Measurements from ENCODE around the gene POLE3.
"Not testable (repeated sequence)": the region's sequence is repeated elsewhere in the genome, so short reads cannot be mapped to it uniquely, and the experiment has no call there.

POLE3 gene, protein sequence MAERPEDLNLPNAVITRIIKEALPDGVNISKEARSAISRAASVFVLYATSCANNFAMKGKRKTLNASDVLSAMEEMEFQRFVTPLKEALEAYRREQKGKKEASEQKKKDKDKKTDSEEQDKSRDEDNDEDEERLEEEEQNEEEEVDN

GRCh38 chr9:113410207-113410864 is at the start of gene POLE3, which contains the start of gene C9orf43:
POLE3 (minus strand) TSS chr9:113410675; CDS start chr9:113410293, 382 bp downstream.
C9orf43 (plus strand) TSS chr9:113410747; CDS start chr9:113413494, 2,747 bp downstream.
- DNase-seq (ENCODE audit: low read depth), result peak; percentile 88

GRCh38 chr9:113456235-113456634 is 45.8 kb upstream of the POLE3 start:
- no peak for DNase-seq (ENCODE audit: low read depth)

DNA sequence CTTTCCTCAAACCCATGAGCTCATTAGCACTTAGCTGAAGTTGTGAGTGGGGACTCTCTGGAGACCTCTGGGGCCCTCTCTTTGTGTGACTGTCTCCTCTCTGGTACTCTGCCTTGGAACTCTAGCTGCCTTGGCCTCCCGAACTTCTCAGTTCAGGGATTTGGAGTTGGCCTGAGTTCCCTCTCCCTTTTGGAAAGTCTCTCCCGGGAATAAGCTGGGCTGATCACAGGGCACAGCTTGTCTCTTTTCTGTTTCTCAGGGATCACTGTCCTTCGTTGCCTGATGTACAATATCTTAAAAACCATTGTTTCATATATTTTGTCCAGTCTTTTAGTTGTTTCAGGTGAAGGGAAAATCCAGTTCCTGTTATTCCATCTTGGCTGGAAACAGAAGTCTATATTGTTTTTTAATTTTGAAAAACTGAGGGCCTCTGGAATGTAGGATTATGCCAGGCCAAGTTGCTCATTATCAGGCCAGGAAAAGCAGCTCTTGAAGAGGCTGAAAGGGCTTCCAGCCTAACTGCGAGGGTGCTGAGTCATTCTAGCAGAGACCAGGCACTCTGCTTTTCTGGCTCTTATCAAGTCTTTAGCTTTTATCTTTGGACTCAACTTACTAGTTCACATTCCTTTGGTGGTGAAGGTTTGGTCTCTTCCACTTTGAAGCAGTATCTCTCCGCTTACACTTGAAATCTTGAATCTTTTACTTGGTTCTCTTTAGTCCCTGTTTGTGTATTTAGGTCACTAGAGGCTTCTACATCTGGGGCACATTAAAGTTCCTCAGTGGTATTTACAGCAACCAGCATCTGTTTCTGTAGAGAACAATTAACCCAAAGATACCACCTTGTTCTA is 44.7 kb upstream of the POLE3 start:
- peak; percentile 24 for DNase-seq (ENCODE audit: low read depth)

DNA sequence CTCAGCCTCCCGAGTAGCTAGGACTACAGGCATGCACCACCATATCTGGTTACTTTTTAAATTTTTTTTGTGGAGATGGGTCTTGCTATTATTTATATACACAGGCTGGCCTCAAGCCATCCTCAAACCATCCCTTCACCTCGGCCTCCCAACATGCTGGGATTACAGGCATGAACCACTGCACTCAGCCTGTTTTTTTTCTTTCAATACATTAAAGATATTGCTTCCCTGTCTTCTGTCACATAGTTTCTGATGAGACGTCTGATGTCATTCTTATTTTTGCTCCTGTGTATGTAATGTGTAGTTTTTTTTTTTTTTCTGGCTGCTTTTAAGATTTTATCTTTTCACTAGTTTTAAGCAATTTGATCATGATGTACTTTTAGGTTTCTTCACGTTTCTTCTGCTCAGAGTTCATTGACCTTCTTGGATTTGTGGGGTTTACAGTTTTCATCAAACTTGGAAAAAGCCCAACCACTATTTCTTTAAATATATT is 41.7 kb upstream of the POLE3 start:
- no peak for DNase-seq (ENCODE audit: low read depth)

DNA sequence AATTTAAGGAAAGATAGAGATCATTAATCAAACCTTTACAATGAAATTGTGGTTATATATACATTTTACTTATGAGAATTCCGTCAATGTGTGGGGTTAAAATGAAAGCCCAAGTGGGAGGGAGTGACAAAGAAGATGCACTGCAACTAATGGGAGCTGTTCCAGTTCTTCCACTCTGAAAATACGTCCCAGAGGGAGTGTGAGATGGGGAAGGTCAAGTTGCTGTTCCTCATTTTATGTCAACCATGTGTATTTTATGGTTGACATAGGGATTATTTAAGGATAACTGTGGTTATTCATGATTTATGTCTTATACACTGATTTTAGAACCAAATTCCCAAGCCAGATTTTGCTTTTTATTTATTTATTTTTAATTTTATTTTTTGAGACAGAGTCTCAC is 38.9 kb upstream of the POLE3 start:
- no peak for DNase-seq (ENCODE audit: low read depth)

DNA sequence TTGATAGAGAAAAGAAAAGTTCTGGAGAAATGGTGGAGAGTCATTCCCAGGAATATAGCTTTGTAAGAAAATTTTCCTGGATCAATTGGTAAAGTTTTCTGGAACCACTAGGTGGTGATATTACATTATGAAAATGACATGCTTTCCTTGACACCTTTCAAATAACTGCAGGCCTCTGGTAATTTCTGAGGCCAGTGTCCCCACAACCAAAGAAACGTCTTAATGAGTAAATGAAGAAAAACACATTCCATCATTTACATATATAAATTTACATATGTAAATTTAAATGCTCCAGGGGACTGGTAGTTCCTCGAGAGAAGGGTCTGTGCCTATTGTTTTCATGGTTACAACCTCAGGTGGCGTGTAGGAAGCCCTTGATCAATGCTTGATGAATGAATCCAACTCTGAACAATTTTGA is 35.9 kb upstream of the POLE3 start:
- no peak for DNase-seq (ENCODE audit: low read depth)

DNA sequence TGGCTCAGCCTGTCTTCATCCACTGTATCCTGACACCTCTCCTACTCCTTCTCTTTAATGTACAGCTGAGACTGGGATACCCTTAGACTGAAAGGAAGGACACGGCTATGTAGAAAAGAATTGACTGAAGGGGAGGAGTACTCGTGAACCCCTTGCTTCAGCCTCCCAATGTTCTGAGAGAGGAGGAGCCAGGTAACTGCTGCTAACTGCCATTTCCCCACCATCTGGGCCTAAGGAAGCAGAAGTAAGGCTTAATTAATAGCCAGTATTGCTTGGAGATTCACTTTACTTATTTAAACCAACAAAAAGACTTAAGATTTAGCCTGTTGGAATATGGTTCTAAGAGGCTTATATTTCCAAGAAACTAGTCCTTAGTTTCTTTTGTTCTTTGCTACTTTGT is 34.3 kb upstream of the POLE3 start:
- no peak for DNase-seq (ENCODE audit: low read depth)

DNA sequence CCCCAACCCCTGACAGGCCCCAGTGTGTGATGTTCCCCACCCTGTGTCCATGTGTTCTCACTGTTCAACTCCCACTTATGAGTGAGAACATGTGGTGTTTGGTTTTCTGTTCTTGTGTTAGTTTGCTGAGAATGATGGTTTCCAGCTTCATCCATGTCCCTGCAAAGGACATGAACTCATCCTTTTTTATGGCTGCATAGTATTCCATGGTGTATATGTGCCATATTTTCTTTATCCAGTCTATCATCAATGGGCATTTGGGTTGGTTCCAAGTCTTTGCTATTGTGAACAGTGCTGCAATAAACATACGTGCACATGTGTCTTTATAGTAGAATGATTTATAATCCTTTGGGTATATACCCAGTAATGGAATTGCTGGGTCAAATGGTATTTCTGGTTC is 27.2 kb upstream of the POLE3 start:
- DNase-seq (ENCODE audit: low read depth), result not testable (repeated sequence)

DNA sequence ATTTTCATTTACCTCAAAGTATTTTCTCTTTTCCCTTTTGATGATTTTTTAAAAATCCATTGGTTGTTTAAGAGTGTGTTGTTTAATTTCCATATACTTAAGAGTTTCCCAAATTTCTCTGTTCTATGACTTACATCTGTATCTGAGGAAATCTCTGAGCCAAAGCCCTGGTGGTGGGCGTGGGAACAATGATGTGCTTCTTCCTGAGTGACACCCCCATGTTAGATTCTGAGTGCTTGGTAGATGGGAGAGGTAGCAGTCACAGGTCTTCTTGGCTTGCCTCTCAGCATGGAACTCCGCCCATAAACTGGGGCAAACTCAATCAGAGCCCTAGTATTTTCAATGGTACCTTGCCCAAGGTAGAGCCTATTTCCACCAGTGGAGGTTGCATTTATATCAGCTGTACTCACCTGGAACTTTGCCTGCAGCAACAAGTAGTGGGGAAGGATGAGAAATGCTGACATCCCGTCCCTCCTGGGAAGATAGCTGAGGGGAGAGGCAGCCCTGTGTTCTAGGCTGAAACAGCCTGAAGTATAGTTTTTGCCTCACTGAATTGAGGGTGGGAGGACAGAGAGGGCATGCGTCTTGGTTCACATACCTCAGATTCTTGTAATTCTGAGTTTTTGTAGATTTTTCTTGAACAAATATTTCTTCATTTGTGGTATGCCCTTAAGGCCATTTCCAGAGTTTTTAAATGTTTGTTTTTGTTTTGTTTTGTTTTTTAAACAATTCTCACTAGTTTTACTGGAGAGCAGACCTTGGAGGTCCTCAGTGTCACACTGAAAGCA is 26.4 kb upstream of the POLE3 start:
- DNase-seq (ENCODE audit: low read depth), result no peak

GRCh38 chr9:113431191-113431590 is 20.7 kb upstream of the POLE3 start:
- no peak for DNase-seq (ENCODE audit: low read depth)

DNA sequence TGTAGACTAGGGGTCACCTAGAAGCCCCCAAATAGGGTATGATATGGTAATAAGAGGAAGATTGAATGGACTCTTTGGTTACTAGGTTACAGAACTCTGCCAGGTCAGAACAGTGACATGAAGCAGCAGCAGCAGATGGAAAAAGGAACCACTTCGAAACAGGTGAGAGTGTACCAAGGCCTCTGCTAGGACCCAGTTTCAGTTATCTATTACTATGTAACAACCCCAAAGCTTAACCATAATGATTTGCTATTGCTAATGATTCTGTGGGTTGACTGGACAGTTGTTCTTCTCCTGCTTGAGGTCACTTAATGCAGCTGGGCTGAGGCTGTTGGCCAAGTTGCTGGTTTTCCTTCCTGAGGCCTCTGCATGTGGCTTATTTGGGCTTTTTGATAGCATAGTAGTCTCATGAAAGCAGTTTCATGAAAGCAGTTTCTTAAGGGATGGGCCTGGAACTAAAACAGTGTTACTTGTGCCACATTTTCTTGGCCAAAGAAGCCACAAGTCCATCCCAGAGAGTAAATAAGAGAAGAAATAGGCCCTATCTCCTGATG is 17.7 kb upstream of the POLE3 start:
- no peak for DNase-seq (ENCODE audit: low read depth)

DNA sequence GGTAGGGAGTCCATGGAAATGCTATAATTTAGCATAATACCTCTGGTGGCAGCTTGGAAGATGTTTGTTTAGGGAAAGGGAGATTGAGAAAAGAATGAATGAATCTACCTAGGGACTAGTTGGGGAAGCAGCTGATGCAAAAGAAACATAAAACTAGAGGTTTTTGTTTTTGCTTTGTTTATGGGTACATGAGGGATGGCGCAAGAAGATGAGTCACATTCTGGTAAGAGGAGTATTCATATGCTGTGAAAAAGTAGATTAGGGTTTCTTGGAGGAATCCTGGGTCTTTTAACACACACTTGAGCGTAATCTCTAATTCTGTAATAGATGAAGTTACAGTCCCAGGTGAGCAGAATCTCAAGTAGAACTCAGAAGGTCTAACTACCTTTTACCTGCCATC is 17.2 kb upstream of the POLE3 start:
- no peak for DNase-seq (ENCODE audit: low read depth)

GRCh38 chr9:113426701-113427100 is 16.2 kb upstream of the POLE3 start:
- no peak for DNase-seq (ENCODE audit: low read depth)

DNA sequence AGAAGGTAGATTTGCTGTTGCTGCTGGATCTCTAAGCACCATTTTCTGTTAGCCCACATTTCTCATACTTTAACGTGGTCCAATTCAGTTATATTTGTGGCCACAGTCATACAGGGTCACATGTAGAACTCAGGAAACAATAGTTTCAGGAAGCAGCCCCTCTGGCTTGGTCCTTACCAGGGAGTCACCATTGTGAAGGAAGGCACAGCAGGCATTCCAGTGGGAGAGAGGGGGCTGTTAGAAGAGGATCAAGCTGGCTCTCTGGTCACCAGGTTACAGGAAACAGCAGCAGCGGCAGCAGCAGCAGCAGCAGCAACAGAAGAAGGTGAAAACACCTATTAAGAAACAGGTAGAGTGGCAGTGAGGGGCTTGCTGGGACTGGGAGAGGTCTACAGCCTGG is 14.6 kb upstream of the POLE3 start:
- DNase-seq (ENCODE audit: low read depth), result no peak

- no peak for DNase-seq (ENCODE audit: low read depth)
These were observed 11.3 kb upstream of the POLE3 start for GRCh38 chr9:113421726-113422125.

DNA sequence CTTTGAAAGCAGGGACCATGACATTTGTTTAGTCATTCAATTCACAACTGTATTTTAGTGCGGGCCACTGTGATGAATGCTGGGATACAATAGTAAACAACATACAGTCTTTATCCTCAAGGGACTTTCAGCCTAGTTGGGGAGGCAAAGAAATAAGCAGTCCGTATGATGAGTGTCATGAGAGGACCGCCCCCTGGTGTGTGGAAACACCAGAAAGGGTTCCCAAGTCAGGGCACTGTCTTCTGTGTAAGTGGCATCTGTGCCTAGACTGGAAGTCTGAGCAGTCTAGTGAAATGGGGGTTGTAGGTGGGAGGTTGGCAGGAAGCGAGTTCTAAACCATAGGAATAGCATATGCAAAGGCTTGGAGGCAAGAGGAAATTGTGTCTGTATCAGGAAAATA is 6.9 kb upstream of the POLE3 start:
- DNase-seq (ENCODE audit: low read depth), result no peak

DNA sequence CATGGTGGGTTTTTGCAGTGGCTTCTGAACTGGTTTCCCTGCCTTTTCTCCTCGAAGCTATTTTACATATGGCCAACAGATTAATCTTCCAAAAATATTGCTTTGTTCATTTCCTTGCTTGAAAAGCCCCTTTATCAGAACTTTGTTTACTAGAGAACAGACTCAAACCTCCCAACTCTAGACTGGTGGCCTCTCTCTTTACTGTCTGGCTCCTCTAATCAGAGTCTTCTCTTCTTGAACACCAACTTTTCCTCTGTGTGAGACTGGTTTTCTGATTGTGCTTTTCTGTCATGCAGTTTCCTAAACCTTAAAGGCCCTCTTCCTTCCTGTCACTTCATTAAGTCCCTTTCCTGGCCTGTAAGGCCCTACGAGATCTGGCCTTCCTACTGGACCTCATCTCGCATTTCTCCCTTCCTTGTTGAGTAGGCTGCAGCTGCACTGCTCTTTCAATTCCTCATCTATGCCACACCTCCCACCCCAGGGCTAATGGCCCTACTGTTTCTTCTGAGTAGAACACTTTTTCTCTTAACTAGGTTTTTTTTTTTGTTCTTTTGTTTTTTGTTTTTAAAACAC is 5.8 kb upstream of the POLE3 start:
- DNase-seq (ENCODE audit: low read depth), result no peak

DNA sequence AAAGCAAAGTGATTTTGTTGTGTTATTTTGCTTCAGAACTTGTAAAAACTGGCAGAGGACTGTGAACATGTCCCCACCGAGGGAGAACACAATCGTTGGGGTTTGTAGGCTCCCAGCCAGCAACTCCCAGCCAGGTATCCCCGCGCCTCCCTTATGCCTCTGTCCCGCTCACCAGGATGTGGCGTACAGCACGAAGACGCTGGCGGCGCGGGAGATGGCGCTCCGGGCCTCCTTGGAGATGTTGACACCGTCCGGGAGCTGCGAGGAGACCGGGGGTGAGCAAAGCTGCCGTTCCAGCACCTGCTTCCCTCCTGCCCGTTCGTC is 630 bp downstream of the POLE3 start:
- no peak for DNase-seq (ENCODE audit: low read depth)

GRCh38 chr9:113409481-113409880 is 994 bp downstream of the POLE3 start:
- no peak for DNase-seq (ENCODE audit: low read depth)

GRCh38 chr9:113406873-113407511 is 3.5 kb downstream of the POLE3 start:
- DNase-seq (ENCODE audit: low read depth), result peak; percentile 61

DNA sequence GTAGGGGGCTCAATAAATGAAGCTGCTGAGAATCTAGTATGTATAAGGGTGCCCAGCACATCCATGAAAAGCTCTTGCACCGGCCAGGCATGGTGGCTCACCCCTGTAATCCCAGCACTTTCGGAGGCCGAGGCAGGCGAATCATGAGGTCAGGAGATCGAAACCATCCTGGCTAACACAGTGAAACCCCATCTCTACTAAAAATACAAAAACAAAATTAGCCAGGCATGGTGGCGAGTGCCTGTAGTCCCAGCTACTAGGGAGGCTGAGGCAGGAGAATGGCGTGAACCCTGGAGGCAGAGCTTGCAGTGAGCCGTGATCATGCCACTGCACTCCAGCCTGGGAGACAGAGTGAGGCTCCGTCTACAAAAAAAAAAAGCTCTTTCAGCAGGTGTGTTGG is 4.1 kb downstream of the POLE3 start:
- DNase-seq (ENCODE audit: low read depth), result not testable (repeated sequence)

Data from CMK (cell line).